ENCODE data around the gene LCN10. TPM values are rescaled to one million over a fixed set of nuclear protein-coding genes. Genes with fewer than 3 reads are reported as not detected.
"Not testable (repeated sequence)": the region's sequence is repeated elsewhere in the genome, so short reads cannot be mapped to it uniquely, and the experiment has no call there.

The LCN10 gene
- total and polyA plus RNA-seq, 2 of the 13 experiments (the other 11 are each of a cell fraction or from before 2014, with no cell fraction given): 0.53 to 0.61 TPM

- TF ChIP-seq ZHX2 (IDR thresholded peaks at IDR 0.05; ENCODE audit: low read depth) (peak; percentile 34; the same call in 1 of the 2 replicates), ZBTB38 (CRISPR knock-in tag; IDR thresholded peaks at IDR 0.05) (peak; percentile 58), ARNTL (CRISPR knock-in tag; IDR thresholded peaks at IDR 0.05) (peak; percentile 74), ZSCAN20 (CRISPR knock-in tag; IDR thresholded peaks at IDR 0.05; ENCODE audit: borderline replicate concordance) (0 out of 2 replicates have a peak, but pooled peaks have one; percentile 38), ZFP90 (CRISPR knock-in tag; IDR thresholded peaks at IDR 0.05; ENCODE audit: borderline replicate concordance) (0 out of 2 replicates have a peak, but pooled peaks have one; percentile 5), SALL2 (CRISPR knock-in tag; IDR thresholded peaks at IDR 0.05) (peak; percentile 42; the same call in 1 of the 2 replicates), ZNF224 (CRISPR knock-in tag; IDR thresholded peaks at IDR 0.05) (peak; percentile 78; the same call in 1 of the 2 replicates), BRD4 (CRISPR knock-in tag; IDR thresholded peaks at IDR 0.05) (peak; percentile 71; the same call in 1 of the 2 replicates), MEIS2 (CRISPR knock-in tag; IDR thresholded peaks at IDR 0.05) (0 out of 2 replicates have a peak, but pooled peaks have one; percentile 46), ISL2 (CRISPR knock-in tag; IDR thresholded peaks at IDR 0.05) (peak; percentile 83), ZBTB34 (CRISPR knock-in tag; IDR thresholded peaks at IDR 0.05) (peak; percentile 76; the same call in 1 of the 2 replicates), THRA (CRISPR knock-in tag; IDR thresholded peaks at IDR 0.05; ENCODE audit: borderline replicate concordance) (0 out of 2 replicates have a peak, but pooled peaks have one; percentile 12), ZNF317 (CRISPR knock-in tag; IDR thresholded peaks at IDR 0.05) (0 out of 2 replicates have a peak, but pooled peaks have one; percentile 38), ZFP1 (CRISPR knock-in tag; IDR thresholded peaks at IDR 0.05) (peak; percentile 96), CREM (IDR thresholded peaks at IDR 0.05) (peak; percentile 71; the same call in 1 of the 2 replicates), DBP (CRISPR knock-in tag; IDR thresholded peaks at IDR 0.05; ENCODE audit: not compliant biosample characterization) (peak; percentile 75), NKX3-1 (CRISPR knock-in tag; IDR thresholded peaks at IDR 0.05) (peak; percentile 63; the same call in 1 of the 2 replicates)
- TF ChIP-seq ZHX2 (CRISPR knock-in tag; IDR thresholded peaks at IDR 0.05; ENCODE audit: borderline replicate concordance); CREM (CRISPR knock-in tag; IDR thresholded peaks at IDR 0.05): not testable (repeated sequence)
These were observed 46.1 kb upstream of the LCN10 start (continued) for GRCh38 chr9:136788644-136789522.
